A549 (cell line): Measurements from ENCODE around the gene MAGEF1.

Experiments used
- EP300 ChIP-seq, 2 experiments: fragments of >200 bp; sonication (Bioruptor Twin); formaldehyde crosslinking; IDR thresholded peaks; 2 replicates in 1 of 2; 3 replicates in 1 of 2; pipeline ENCODE4 v1.6.1; 2016 to 2017
- JUN ChIP-seq, 2 experiments: fragments of >200 bp; sonication (Bioruptor Twin); formaldehyde crosslinking; IDR thresholded peaks; 2 replicates in 1 of 2; 3 replicates in 1 of 2; pipeline ENCODE4 v1.6.1; 2016 to 2017
- NFE2L2 ChIP-seq: fragments of 150-350 bp; conservative IDR thresholded peaks from 2 replicates; pipeline ENCODE4 v1.6.1; 2014; ENCODE audit warnings: low read length
- POLR2A ChIP-seq: IDR thresholded peaks from 2 replicates; pipeline ENCODE4 v1.6.1; 2012; ENCODE audit warnings: mild to moderate bottlenecking, low read length
- POLR2AphosphoS2 ChIP-seq: conservative IDR thresholded peaks from 2 replicates; pipeline ENCODE4 v1.6.1; 2012; ENCODE audit warnings: low read length, improper control_type of control experiment, inconsistent platforms
- TF ChIP-seq, protein P1 (sequence below): fragments of 250-450 bp; sonication (Bioruptor Pico); IDR thresholded peaks from 2 replicates; pipeline ENCODE4 v1.5.0; 2021; ENCODE audit warnings: mild to moderate bottlenecking, moderate library complexity, borderline replicate concordance
- TF ChIP-seq, protein P2 (sequence below): fragments of >200 bp; sonication (Bioruptor Twin); formaldehyde crosslinking; IDR thresholded peaks from 3 replicates; pipeline ENCODE4 v1.5.1; 2016
- TF ChIP-seq, protein P3 (sequence below): IDR thresholded peaks from 2 replicates; pipeline ENCODE4 v1.6.1; 2012

DNA sequence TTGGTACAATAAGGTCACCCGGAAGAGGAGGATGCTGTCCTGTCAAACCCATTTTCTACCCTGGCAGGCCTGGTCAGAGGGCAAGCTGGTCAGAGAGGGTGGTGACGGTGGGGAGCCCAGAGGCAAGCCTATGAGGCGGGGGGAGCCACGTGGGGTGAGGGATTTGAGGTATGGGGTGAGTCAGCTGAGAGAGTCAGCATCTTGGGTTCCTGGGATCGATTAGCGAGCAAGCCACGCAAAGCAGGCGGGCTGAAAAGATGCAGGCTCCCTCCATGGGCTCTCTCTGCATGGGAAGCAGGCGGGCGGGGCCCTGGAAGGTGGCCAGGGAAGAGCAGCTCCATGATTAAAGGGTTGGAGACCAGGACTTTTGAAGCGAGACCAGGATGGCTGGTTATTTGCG is 48.1 kb downstream of the MAGEF1 start:
- TF ChIP-seq, protein P1, sequence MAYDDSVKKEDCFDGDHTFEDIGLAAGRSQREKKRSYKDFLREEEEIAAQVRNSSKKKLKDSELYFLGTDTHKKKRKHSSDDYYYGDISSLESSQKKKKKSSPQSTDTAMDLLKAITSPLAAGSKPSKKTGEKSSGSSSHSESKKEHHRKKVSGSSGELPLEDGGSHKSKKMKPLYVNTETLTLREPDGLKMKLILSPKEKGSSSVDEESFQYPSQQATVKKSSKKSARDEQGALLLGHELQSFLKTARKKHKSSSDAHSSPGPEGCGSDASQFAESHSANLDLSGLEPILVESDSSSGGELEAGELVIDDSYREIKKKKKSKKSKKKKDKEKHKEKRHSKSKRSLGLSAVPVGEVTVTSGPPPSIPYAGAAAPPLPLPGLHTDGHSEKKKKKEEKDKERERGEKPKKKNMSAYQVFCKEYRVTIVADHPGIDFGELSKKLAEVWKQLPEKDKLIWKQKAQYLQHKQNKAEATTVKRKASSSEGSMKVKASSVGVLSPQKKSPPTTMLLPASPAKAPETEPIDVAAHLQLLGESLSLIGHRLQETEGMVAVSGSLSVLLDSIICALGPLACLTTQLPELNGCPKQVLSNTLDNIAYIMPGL (CRISPR knock-in tag) = no peak
- TF ChIP-seq POLR2AphosphoS2 = no peak
- TF ChIP-seq, protein P2, sequence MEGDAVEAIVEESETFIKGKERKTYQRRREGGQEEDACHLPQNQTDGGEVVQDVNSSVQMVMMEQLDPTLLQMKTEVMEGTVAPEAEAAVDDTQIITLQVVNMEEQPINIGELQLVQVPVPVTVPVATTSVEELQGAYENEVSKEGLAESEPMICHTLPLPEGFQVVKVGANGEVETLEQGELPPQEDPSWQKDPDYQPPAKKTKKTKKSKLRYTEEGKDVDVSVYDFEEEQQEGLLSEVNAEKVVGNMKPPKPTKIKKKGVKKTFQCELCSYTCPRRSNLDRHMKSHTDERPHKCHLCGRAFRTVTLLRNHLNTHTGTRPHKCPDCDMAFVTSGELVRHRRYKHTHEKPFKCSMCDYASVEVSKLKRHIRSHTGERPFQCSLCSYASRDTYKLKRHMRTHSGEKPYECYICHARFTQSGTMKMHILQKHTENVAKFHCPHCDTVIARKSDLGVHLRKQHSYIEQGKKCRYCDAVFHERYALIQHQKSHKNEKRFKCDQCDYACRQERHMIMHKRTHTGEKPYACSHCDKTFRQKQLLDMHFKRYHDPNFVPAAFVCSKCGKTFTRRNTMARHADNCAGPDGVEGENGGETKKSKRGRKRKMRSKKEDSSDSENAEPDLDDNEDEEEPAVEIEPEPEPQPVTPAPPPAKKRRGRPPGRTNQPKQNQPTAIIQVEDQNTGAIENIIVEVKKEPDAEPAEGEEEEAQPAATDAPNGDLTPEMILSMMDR = no peak
- no peak for TF ChIP-seq JUN (IDR thresholded peaks at IDR 0.05)
- no peak for TF ChIP-seq POLR2A
- TF ChIP-seq EP300 (IDR thresholded peaks at IDR 0.05) = no peak
- TF ChIP-seq NFE2L2 = no peak
- TF ChIP-seq, protein P3, sequence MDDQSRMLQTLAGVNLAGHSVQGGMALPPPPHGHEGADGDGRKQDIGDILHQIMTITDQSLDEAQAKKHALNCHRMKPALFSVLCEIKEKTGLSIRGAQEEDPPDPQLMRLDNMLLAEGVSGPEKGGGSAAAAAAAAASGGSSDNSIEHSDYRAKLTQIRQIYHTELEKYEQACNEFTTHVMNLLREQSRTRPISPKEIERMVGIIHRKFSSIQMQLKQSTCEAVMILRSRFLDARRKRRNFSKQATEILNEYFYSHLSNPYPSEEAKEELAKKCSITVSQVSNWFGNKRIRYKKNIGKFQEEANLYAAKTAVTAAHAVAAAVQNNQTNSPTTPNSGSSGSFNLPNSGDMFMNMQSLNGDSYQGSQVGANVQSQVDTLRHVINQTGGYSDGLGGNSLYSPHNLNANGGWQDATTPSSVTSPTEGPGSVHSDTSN = no peak
